ENCODE results near the gene FER1L5.
A peak's percentile ranks its signal among the peaks of the same experiment; 100 is the strongest.
"Not testable (repeated sequence)": the region's sequence is repeated elsewhere in the genome, so short reads cannot be mapped to it uniquely, and the experiment has no call there.

Gene FER1L5

GRCh38 chr2:96636551-96637171, 5.9 kb upstream of the FER1L5 start:
- no peak for DNase-seq (ENCODE audit: low read depth, low spot score)

DNA sequence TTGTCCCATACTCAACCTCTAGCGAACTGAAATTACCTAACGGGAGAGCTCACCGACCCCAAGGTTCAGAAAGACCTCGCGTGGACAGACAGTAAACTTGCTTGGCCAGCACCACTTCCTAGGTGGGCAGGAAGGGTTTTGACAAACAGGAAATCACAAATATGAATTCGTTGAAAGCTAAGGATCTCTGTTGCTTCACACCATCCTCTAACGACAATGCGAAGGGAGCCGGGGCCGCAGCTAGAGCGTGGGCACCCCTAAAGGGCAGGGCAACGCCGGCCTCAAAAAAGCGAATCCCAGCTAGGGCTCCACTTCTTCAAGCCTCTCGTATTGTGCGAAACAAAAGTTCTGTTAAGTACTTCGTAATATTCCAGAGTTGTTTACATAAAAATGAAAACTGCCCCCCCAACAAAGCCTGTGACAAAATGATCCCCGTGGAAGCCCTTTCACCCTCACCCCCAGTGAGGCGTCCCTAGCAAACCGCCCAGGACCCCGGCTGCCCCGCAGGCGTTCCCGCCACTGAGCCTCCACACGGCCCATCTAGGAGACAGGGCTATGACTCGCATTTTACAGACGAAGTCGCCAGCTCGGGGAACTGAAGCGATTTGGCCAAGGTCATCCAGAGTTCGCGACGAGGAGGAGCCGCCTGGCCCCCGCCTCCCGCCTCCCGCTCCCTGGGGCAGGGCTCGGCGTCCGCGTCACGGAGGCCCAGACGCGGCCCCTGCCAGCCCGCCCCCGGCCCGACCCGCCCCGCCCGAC, 5.0 kb upstream of the FER1L5 start:
- peak; percentile 50 for DNase-seq (ENCODE audit: low read depth, low spot score)

GRCh38 chr2:96638144-96639121, 4.1 kb upstream of the FER1L5 start, which contains the start of gene KANSL3:
KANSL3 (minus strand) TSS chr2:96638312; CDS start chr2:96637135, 1,177 bp downstream.
- DNase-seq (ENCODE audit: low read depth, low spot score) = peak; percentile 86

GRCh38 chr2:96647681-96648080, 5.1 kb downstream of the FER1L5 start:
- DNase-seq (ENCODE audit: low read depth, low spot score) = no peak

DNA sequence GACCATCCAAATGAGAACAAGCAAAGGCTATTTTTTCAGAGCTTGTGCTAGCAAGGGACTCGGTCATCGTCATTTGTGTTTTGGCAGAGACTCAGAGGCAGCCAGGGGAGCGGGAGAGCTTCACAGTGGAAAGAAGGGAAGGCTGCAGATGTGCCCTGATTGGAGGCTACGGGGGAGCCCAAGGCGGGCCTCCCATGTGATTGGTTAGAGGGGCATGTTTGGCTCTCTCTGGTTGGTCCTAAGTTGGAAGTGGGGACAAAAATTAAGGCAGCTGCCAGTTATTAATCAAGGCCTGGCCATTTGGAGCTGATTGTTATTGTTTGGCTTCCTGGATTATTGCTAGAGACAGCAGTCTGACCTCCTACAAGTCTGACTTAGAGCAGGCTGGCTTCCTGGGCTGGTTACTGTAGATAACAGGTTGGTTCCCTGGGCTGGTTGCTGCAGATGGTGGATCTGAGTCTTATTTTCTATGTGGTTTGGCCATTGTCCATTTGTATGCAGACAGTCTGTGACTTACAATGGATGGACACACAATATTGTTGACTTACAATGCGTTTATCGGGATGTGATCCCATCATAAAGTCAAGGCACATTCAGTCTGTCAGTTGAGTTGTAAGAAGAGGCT, 5.9 kb downstream of the FER1L5 start:
- no peak for DNase-seq (ENCODE audit: low read depth, low spot score)

- DNase-seq (ENCODE audit: low read depth, low spot score) = no peak
These were observed 6.8 kb downstream of the FER1L5 start for GRCh38 chr2:96649342-96649741.

- DNase-seq (ENCODE audit: low read depth, low spot score) = no peak
These were observed 9.2 kb downstream of the FER1L5 start for GRCh38 chr2:96651793-96652192.

DNA sequence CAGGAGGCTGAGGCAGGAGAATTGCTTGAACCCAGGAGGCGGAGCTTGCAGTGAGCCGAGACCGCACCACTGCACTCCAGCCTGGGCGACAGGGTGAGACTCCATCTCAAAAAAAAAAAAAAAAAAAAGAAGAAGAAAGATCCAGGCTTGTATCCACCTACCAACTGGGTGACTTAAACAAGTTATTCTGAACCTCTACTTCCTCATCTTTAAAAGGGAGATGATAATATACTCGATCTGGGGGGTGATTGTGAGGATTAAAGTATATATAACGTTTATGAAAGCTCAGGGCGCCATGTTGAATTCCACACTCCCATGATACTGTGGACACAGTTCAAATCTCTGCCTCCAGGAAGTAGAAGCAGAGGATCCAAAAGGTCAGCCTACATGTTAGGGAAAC, 12.2 kb downstream of the FER1L5 start:
- DNase-seq (ENCODE audit: low read depth, low spot score) = not testable (repeated sequence)

DNA sequence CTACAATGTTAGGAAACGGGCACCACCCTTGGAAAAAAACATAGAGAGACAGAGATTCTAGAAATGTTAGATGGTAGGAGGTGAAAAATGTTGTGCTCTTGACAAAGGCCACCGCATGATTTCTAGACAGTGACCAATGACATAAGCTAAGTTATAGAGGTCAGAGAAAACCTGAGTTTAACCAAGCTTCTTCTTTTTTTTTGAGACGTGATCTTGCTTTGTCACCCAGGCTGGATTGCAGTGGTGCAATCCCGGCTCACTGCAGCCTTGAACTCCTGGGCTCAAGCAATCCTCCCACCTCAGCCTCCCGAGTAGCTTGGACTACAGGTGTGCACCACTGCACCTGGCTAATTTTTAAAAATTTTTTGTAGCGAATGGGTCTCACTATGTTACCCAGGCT, 13.0 kb downstream of the FER1L5 start:
- DNase-seq (ENCODE audit: low read depth, low spot score) = no peak

GRCh38 chr2:96656540-96656939, 14.0 kb downstream of the FER1L5 start:
- no peak for DNase-seq (ENCODE audit: low read depth, low spot score)

DNA sequence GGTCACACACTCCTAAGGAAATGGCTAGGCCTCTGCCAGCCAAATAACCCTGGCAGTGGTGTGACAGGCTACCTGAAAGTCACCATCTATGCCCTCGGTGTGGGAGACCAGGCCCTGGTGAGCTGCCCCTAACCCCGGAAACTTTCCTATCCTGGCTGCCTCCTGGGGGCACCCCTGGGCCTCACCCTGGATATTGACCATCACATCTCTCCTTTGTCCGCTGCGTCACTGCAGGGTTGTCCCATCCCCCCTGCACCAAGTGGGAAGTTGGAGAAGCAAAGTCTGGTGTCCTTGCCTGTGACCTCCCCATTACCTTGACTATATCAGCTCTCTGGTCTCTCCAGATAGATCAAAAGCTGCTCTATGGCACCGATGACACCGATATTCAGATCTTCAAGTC, 18.8 kb downstream of the FER1L5 start:
- no peak for DNase-seq (ENCODE audit: low read depth, low spot score)

- no peak for DNase-seq (ENCODE audit: low read depth, low spot score)
These were observed 19.8 kb downstream of the FER1L5 start for GRCh38 chr2:96662360-96662759.

DNA sequence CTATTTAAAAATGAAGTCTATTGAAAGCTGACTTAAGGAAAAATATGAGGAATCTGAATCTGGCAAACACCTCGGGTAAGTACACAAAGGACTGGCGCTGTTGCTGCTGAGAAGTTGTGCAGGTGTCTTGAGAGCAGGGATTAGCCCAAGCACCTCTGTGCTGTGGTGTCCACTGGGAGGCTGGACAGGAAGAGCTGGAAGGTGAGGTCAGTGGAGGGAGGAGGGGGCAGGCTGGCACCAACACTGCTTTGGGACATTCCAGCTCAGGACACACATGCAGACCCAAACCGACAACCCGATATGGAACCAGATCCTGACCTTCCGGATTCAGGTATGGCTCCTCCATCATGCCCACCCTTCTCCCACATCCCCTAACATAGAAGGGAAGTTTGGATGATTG, 20.6 kb downstream of the FER1L5 start:
- DNase-seq (ENCODE audit: low read depth, low spot score) = no peak

DNA sequence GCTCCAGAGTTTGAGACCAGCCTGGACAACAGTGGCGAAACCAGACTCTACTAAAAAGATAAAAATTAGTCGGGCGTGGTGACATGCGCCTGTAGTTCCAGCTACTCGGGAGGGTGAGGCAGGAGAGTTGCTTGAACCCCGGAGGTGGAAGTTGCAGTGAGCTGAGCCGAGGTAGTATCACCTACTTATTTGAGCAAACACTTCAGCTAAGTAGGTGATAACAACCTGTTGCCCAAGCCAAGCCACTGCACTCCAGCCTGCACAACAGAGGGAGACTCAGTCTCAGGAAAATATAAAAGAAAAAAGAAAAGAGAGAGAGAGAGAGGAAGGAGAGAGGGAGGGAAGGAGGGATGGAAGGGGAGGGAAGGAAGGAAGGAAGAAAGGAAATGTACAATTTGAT, 21.3 kb downstream of the FER1L5 start:
- no peak for DNase-seq (ENCODE audit: low read depth, low spot score)

DNA sequence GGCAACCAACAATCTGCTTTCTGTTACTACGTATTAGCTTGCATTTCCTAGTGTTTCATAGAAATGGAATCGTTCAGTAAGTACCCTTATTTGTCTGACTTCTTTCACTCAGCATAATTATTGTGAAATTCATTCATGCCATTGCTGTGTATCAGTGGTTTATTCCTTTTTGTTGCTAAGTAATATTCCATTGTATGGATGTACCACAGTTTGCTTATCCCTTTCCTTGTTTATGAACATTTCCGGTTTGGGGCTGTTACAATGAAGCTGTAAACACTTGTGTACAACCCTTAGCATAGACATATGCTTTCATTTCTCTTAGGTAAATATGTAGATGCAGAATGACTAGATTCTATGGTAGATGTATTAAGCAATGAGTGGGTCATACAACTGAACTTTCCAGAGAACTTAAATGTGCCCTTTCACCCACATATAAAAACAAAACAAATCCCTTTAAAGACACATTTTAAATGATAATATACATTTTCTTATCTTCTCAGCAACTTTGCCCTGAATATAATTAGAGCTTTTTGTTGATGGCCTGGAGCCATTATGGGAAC, 21.9 kb downstream of the FER1L5 start:
- DNase-seq (ENCODE audit: low read depth, low spot score) = no peak

- peak; percentile 75 for DNase-seq (ENCODE audit: low read depth, low spot score)
These were observed 22.6 kb downstream of the FER1L5 start for GRCh38 chr2:96665083-96665569.

- DNase-seq (ENCODE audit: low read depth, low spot score) = not testable (repeated sequence)
These were observed 23.2 kb downstream of the FER1L5 start for GRCh38 chr2:96665717-96666116.

GRCh38 chr2:96668771-96669170, 26.2 kb downstream of the FER1L5 start:
- no peak for DNase-seq (ENCODE audit: low read depth, low spot score)

DNA sequence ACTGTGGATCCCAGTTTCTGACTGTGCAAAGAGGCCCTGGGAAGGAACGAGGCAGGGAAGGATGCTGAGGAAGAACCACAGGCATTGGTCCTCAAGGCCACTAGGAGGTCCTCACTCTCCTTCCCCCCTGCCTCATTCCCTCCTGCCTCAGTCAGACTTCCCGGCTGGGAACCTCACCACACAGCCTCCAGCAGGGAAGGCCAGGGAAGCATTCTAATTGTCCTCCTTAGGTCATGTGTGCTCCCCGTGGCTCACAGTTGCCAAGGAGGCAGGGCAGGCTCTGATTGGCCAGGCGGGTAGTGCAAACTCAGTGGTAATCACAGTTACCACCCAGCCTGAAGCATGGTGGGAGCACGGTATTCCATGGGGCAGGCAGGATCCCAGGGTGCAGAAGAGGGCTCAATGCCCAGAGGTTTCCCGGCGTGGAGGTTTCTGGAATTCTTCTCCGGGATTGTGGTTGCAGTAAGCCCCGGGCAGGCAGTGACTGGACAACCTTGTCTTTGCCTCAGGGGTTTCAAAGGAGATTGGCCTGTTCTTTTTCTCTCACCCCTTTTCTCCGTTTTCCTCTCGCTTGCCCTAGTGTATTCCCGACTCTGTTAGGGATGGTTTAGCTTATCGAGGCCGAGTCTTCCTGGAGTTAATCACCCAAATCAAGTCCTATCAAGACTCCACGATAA, 27.1 kb downstream of the FER1L5 start:
- no peak for DNase-seq (ENCODE audit: low read depth, low spot score)

DNA sequence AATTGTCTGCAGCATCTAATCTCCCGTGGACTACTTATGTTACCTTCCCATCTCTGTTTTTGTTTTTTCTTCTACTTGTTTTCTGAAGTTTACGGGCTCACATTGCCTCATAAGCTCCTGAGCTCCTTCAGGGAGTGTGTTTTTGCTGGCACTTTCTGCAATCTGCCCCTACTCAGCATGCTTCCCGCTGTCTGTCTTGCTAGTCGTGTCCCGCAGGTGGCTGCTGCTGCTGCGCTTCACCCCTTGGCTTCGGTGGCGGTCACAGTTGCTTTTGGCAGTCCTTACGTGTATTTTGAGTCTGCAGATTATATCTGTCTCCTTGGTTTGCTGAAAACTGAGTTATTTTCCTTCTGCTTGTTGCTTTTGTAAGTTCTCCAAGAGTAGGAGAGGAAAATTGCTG, 37.3 kb downstream of the FER1L5 start:
- DNase-seq (ENCODE audit: low read depth, low spot score) = peak; percentile 24

Data from smooth muscle cell of the brain vasculature (primary cell).